ENCODE data around the gene PRXL2B.

DNA sequence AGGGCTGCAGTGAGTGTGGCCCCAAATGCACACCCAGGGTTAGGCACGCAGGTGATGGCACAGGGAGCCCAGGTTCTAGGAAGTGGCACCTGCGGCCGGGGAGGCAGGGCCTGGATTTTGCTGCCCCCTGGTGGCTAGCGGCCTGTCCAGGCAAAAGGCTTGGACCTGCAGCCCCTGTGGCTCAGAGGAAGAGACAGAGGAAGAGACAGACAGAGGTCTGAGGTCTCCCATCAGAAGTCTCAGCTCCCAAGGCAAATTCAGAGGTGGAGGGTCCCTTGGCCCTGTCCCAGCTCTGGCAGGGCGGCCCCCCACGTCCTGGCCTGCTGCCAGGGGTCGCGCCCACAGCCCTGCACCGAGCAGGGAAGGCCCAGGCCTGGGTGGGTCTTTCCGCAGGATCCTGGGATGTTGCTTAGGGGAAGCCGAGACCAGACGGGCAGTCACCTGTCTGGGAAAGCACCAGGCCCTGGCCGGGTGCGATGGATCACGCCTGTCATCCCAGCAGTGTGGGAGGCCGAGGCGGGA lies 38.4 kb upstream of the PRXL2B start:
- TF ChIP-seq, protein P1, sequence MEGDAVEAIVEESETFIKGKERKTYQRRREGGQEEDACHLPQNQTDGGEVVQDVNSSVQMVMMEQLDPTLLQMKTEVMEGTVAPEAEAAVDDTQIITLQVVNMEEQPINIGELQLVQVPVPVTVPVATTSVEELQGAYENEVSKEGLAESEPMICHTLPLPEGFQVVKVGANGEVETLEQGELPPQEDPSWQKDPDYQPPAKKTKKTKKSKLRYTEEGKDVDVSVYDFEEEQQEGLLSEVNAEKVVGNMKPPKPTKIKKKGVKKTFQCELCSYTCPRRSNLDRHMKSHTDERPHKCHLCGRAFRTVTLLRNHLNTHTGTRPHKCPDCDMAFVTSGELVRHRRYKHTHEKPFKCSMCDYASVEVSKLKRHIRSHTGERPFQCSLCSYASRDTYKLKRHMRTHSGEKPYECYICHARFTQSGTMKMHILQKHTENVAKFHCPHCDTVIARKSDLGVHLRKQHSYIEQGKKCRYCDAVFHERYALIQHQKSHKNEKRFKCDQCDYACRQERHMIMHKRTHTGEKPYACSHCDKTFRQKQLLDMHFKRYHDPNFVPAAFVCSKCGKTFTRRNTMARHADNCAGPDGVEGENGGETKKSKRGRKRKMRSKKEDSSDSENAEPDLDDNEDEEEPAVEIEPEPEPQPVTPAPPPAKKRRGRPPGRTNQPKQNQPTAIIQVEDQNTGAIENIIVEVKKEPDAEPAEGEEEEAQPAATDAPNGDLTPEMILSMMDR (conservative IDR thresholded peaks at IDR 0.05 in 1 of 2, IDR thresholded peaks at IDR 0.05 in 1 of 2; ENCODE audit: low read depth in 1 of 2, low read length in 2 of 2): peak; percentile 88 to 95
- no peak for TF ChIP-seq EZH2 (IDR thresholded peaks at IDR 0.05; ENCODE audit: low read length, missing control alignments)
